Stimulated activated CD4-positive, alpha-beta T cell treated with anti-CD3 and anti-CD28 coated beads, Interleukin-4, amount 100 ng/mL, for 24 hours (primary cell): ENCODE data around the gene CYP2A13.
A peak's percentile ranks its signal among the peaks of the same experiment; 100 is the strongest.
"Not testable (repeated sequence)": the region's sequence is repeated elsewhere in the genome, so short reads cannot be mapped to it uniquely, and the experiment has no call there.

Experiments used
- DNase-seq: peaks from one replicate; pipeline ENCODE4 v3.0.0-alpha.2; 2020

Gene CYP2A13

GRCh38 chr19:41122846-41123245 is 34.6 kb downstream of the CYP2A13 start:
- DNase-seq, result not testable (repeated sequence)

GRCh38 chr19:41123716-41124294 is 35.6 kb downstream of the CYP2A13 start:
- DNase-seq, result no peak

- DNase-seq, result peak; percentile 45
Measured at GRCh38 chr19:41126765-41127203, 38.5 kb downstream of the CYP2A13 start.

GRCh38 chr19:41127362-41127761 is 39.1 kb downstream of the CYP2A13 start:
- not testable (repeated sequence) for DNase-seq

GRCh38 chr19:41127801-41128300 is 39.6 kb downstream of the CYP2A13 start:
- DNase-seq, result peak; percentile 93

GRCh38 chr19:41128692-41129091 is 40.4 kb downstream of the CYP2A13 start:
- DNase-seq, result no peak

- no peak for DNase-seq
Measured at GRCh38 chr19:41131186-41131585, 42.9 kb downstream of the CYP2A13 start.

GRCh38 chr19:41133260-41133659 is 45.0 kb downstream of the CYP2A13 start:
- DNase-seq, result no peak

GRCh38 chr19:41134616-41135015 is 46.4 kb downstream of the CYP2A13 start:
- DNase-seq, result no peak

GRCh38 chr19:41135390-41136384 is 47.4 kb downstream of the CYP2A13 start:
- DNase-seq, result peak; percentile 41

GRCh38 chr19:41136636-41137455 is 48.6 kb downstream of the CYP2A13 start:
- no peak for DNase-seq

- DNase-seq, result peak; percentile 92
Measured at GRCh38 chr19:41144403-41144802, 56.2 kb downstream of the CYP2A13 start.
